Activated CD4-positive, alpha-beta memory T cell treated with anti-CD3 and anti-CD28 coated beads for 36 hours (primary cell): ENCODE results near the gene EN1. TPM values are rescaled to one million over a fixed set of nuclear protein-coding genes. Genes with fewer than 3 reads are reported as not detected.

Source experiments
- CTCF ChIA-PET: fragments of 350-600 bp; sonication (Branson Sonifier 250); formaldehyde crosslinking; loops from one replicate; lab custom pipeline; 2021; ENCODE audit warnings: antibody characterized with exemption, inconsistent platforms; lab: Charles Lee
- POLR2A ChIA-PET: fragments of 350-600 bp; sonication (Branson Sonifier 250); formaldehyde crosslinking; loops from one replicate; lab custom pipeline; 2021; ENCODE audit warnings: antibody characterized with exemption; lab: Charles Lee
- DNase-seq: peaks from one replicate; pipeline ENCODE4 v3.0.0-alpha.2; 2020
- H3K27ac Mint-ChIP-seq: one replicate; pipeline ENCODE4 v1.8.0; 2021; ENCODE audit warnings: mixed read lengths
- H3K27me3 Mint-ChIP-seq: one replicate; pipeline ENCODE4 v1.8.0; 2021; ENCODE audit warnings: mixed read lengths
- H3K36me3 Mint-ChIP-seq: one replicate; pipeline ENCODE4 v1.8.0; 2021; ENCODE audit warnings: mixed read lengths
- H3K4me1 Mint-ChIP-seq: one replicate; pipeline ENCODE4 v1.8.0; 2021; ENCODE audit warnings: low read depth, mixed read lengths
- H3K4me3 Mint-ChIP-seq: one replicate; pipeline ENCODE4 v1.8.0; 2021; ENCODE audit warnings: mild to moderate bottlenecking, mixed read lengths
- H3K9me3 Mint-ChIP-seq: one replicate; pipeline ENCODE4 v1.8.0; 2021; ENCODE audit warnings: mixed read lengths
- intact Hi-C: fragments of 100-400 bp; cut with micrococcal nuclease; formaldehyde crosslinking; loops from one replicate; pipeline ENCODE4 v1.15.1; 2023
- total RNA-seq, 2 experiments: library from RNA; stranded (reverse); gene quantifications; one replicate each; pipeline ENCODE4 v1.2.3, GENCODE V29; 2021

Gene EN1
- total RNA-seq, 2 experiments from 2014 or later = not detected

GRCh38 chr2:118854507-118855345 is 7.3 kb upstream of the EN1 start:
- Mint-ChIP-seq H3K27ac (no peak overlapping the region), H3K27me3 (peaks cover 76% of the 10 kb centered on the region), H3K9me3 (no peaks in the 10 kb centered on the region), H3K4me3 (no peak overlapping the region), H3K4me1 (peaks cover 18% of the 10 kb centered on the region), H3K36me3 (no peaks in the 10 kb centered on the region)
- ChIA-PET POLR2A (no interaction called here), CTCF (interaction anchor here (0.7 to 3.8 kb wide), 38 partner anchors 7 to 851 kb away, joined by 3 to 58 read pairs (median 4); partner anchors contain the start of gene EN1)
- no peak for DNase-seq
- intact Hi-C loops = loop anchor here (1.0 to 5.0 kb wide), 5 partner anchors 362 to 807 kb away; no protein-coding TSS in a partner anchor

DNA sequence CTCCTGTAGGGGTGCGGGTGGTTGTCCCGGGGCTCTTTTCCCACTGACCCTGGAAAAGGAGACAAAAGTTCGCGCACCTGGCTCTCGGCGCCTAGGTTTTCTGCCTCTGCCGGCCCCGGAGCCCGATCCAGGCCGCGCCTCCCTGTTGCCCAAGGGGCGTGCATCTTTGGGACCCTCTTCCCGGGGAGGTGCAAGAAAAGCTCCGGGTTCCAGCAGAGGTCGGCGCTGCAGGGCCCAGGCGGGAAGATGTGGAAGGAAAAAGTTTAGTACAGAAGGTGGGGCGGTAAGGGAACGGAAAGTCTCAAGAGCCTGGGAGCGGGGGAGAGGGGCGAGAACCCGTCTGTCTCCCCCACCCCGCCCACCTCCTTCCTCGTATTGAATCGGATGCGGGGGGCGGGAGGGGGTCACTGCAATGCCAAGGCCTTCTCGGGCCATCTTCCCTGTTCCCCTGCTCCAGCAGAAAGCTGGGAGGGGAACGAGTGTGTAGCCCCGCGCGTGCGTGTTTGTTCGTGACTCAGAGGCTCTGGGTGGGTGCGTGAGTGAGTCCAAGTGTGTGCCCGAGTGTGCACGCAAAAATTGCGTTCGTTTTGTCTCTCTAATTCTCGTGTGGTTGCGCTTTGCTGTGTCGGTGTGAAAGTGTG is 6.3 kb upstream of the EN1 start:
- no peak overlapping the region for H3K4me3 Mint-ChIP-seq

GRCh38 chr2:118853129-118853640 is 5.7 kb upstream of the EN1 start:
- H3K27me3 Mint-ChIP-seq = peaks cover 79% of the 10 kb centered on the region
- H3K9me3 Mint-ChIP-seq = no peaks in the 10 kb centered on the region
- no peak overlapping the region for H3K27ac Mint-ChIP-seq
- no peak overlapping the region for H3K4me3 Mint-ChIP-seq
- H3K4me1 Mint-ChIP-seq = peaks cover 22% of the 10 kb centered on the region
- ChIA-PET POLR2A (no interaction called here), CTCF (no interaction called here)
- no peak for DNase-seq
- peaks cover under 1% of the 10 kb centered on the region for H3K36me3 Mint-ChIP-seq
- intact Hi-C loops = no loop called here

More for the DNA sequence above, 6.3 kb upstream of the EN1 start:
- POLR2A ChIA-PET = no interaction called here
- CTCF ChIA-PET = interaction anchor here (0.7 to 3.8 kb wide), 3 partner anchors 10 to 637 kb away, joined by 3 to 58 read pairs (median 3); no protein-coding TSS in a partner anchor
- DNase-seq = no peak
- intact Hi-C loops = loop anchor here (2.0 kb wide), 1 partner anchor 361 kb away; no protein-coding TSS in a partner anchor
- H3K27me3 Mint-ChIP-seq = peaks cover 75% of the 10 kb centered on the region
- H3K36me3 Mint-ChIP-seq = no peaks in the 10 kb centered on the region
- no peaks in the 10 kb centered on the region for H3K9me3 Mint-ChIP-seq
- H3K27ac Mint-ChIP-seq = peak overlapping the region; percentile 38
- H3K4me1 Mint-ChIP-seq = peaks cover 19% of the 10 kb centered on the region

GRCh38 chr2:118852605-118853128 is 5.2 kb upstream of the EN1 start:
- intact Hi-C loops = no loop called here

DNA sequence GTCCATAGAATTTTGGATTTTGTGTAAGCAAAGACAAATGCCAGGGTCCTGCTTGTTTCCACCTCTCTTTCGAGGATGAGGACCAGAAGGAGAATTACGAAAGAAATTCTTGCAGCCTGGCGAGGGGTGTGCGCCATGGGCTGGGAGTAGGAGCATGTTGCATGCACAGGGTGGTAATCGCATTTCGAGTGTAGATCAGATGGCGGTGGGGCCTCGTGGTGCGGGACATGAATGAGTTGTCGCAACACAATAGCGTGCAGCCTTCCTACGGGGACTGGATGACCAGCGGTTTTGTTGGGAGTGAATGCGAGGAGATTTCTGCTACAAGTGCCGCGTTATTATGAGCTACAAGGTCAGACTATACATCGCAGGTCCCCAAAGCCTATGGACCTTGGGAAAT is 4.2 kb upstream of the EN1 start:
- intact Hi-C loops = no loop called here

More at GRCh38 chr2:118852605-118853128, 5.2 kb upstream of the EN1 start:
- no peak for DNase-seq
- H3K36me3 Mint-ChIP-seq = peaks cover 2% of the 10 kb centered on the region
- ChIA-PET CTCF (no interaction called here), POLR2A (no interaction called here)
- peaks cover 76% of the 10 kb centered on the region for H3K27me3 Mint-ChIP-seq
- H3K9me3 Mint-ChIP-seq = no peaks in the 10 kb centered on the region
- no peak overlapping the region for H3K4me3 Mint-ChIP-seq
- no peak overlapping the region for H3K27ac Mint-ChIP-seq
- peaks cover 24% of the 10 kb centered on the region for H3K4me1 Mint-ChIP-seq

DNA sequence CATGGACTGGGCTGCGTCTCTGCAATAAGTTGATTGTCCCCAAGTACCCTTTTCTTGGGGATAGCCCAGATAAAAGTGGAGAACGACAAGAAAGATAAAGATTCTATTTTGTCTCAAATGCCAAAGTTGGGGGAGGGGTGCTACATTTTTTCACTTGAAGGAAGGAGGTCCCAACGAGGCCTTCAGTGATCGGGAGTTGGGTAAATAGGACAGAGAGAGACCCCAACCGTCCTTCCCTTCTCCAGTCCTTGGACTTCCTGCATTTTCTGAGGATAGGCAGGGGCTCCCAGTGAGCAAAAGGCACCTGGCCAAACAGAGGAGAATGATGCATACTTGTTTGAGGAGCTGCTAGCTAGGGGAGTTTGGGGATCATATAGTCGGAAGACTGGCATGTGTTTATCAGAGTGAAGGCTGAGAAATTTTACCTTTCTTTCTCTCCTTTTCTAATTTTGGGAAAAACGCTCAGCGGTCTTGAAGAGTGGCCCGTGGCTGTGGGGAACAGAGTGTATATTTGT is 3.5 kb upstream of the EN1 start:
- ChIA-PET CTCF (no interaction called here), POLR2A (no interaction called here)
- no peak overlapping the region for H3K4me3 Mint-ChIP-seq
- H3K4me1 Mint-ChIP-seq = peaks cover 22% of the 10 kb centered on the region
- H3K27ac Mint-ChIP-seq = no peak overlapping the region
- H3K27me3 Mint-ChIP-seq = peaks cover 71% of the 10 kb centered on the region
- DNase-seq = no peak
- peaks cover 2% of the 10 kb centered on the region for H3K36me3 Mint-ChIP-seq
- intact Hi-C loops = no loop called here
- H3K9me3 Mint-ChIP-seq = no peaks in the 10 kb centered on the region

More for the DNA sequence above, 4.2 kb upstream of the EN1 start:
- Mint-ChIP-seq H3K4me1 (peaks cover 27% of the 10 kb centered on the region), H3K27me3 (peaks cover 75% of the 10 kb centered on the region), H3K4me3 (no peak overlapping the region), H3K27ac (peak overlapping the region; percentile 51), H3K36me3 (peaks cover 2% of the 10 kb centered on the region), H3K9me3 (no peaks in the 10 kb centered on the region)
- no peak for DNase-seq
- CTCF ChIA-PET = no interaction called here
- POLR2A ChIA-PET = no interaction called here

DNA sequence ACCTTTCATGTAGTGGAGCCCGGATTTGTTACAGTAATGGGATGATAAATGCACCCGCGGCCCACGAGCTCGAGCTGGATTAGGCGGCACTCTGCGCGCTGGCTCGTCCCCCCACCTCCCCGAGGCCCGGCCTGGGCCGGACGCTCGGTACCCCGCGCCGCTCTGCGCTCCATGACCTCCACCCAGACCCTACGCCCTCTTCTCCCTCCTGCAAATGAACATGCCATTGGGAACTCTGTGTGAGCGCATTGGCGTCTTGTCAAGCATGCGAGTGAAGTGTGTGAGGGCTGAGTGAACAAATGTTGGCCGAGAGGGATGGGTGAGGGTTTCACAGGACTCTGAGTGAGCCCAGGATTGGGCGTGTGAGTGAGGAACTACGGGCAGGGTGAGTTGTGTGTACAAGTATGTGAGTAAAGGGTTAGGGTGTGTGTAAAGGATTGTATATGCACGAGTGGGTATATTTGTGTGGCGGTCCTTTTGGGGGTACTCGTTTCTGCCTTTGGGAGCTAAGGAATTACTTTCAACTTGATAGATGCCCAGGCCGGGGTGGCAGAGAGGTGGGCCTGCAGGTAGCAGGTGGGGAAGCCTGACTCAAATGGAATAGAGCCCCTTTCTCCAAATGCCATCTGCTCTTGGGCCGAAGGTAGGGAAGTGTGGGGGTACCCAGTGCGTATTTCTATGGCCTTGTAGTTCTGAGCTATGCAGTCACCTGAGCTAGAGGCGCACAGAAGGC is 2.9 kb upstream of the EN1 start:
- H3K27ac Mint-ChIP-seq = peak overlapping the region; percentile 8
- ChIA-PET POLR2A (no interaction called here), CTCF (no interaction called here)
- DNase-seq = no peak
- no peak overlapping the region for H3K4me3 Mint-ChIP-seq
- intact Hi-C loops = no loop called here
- no peaks in the 10 kb centered on the region for H3K9me3 Mint-ChIP-seq
- peaks cover 2% of the 10 kb centered on the region for H3K36me3 Mint-ChIP-seq
- peaks cover 74% of the 10 kb centered on the region for H3K27me3 Mint-ChIP-seq
- H3K4me1 Mint-ChIP-seq = peaks cover 22% of the 10 kb centered on the region

GRCh38 chr2:118849226-118850167 is 2.0 kb upstream of the EN1 start:
- Mint-ChIP-seq H3K27ac (peak overlapping the region; percentile 8), H3K4me3 (no peak overlapping the region), H3K27me3 (peaks cover 77% of the 10 kb centered on the region), H3K9me3 (no peaks in the 10 kb centered on the region), H3K4me1 (peaks cover 25% of the 10 kb centered on the region), H3K36me3 (peaks cover 2% of the 10 kb centered on the region)
- DNase-seq = no peak
- POLR2A ChIA-PET = no interaction called here
- intact Hi-C loops = no loop called here
- CTCF ChIA-PET = no interaction called here

DNA sequence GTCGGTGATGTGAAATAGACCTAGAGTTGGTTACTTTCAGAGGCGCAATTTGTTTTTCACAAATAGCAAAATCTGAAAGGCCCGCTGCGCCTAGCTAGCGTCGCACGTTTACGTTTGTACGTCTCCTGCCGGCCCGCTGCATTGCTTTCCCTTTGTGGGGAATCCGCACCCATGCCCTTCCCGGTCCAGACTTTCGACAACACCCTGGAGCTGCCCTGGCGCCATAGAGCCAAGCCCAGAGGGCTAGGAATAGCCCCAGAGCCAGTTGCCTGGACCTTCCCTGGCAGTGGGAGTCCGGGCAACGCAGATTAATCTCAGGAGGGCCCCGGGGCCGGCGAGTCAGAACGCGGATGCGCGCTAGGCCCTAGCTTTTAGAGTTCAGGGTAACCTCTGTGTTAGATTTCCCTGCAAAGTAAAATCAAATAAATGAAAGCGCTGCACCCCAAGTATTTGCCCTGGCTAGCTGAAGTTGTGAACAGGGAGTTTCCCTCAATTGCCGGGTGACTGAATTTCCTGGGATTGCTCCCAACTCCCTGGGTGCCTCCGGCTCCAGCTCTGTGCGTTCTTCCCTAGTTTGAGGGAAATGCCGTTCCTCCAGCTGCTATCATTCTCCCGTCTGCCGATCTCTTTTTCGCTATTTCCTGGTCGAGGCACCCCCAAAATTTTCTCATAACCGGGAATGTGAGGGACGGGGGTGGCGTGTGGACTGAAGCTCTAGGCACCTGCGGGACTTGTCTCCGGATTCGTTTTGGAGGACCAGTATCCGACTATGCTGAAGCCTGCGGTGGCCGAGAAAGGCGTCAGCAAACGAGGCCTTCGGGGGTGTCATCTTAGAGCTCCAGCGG is 1.2 kb upstream of the EN1 start:
- Mint-ChIP-seq H3K27me3 (peaks cover 76% of the 10 kb centered on the region), H3K27ac (no peak overlapping the region), H3K36me3 (peaks cover 2% of the 10 kb centered on the region), H3K4me1 (peaks cover 22% of the 10 kb centered on the region), H3K9me3 (no peaks in the 10 kb centered on the region), H3K4me3 (peak overlapping the region; percentile 26)
- CTCF ChIA-PET = no interaction called here
- POLR2A ChIA-PET = no interaction called here
- intact Hi-C loops = no loop called here
- DNase-seq = no peak

DNA sequence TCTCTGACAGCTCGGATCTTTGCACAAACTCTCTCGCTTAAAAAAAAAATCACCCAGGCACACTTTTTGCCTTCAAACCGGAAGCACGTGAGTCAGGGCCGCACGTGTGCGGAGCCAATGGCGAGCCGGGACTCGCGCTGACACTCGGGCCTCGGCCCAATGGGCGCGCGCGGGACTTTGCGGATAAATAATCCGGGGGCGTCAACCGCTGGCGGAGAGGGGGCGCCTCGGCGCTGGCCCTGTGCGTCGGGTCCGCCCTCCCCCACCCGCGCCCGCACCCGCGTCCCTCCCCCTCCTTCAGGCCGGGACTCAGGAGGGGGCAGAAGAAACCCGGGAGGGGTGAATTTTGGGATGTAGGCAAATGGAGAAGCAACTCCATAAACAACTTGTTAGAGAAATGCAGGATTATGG is 319 bp upstream of the EN1 start:
- POLR2A ChIA-PET = no interaction called here
- peak overlapping the region; percentile 36 for H3K4me3 Mint-ChIP-seq

More for the DNA sequence above, 319 bp upstream of the EN1 start:
- peaks cover 75% of the 10 kb centered on the region for H3K27me3 Mint-ChIP-seq
- no peak overlapping the region for H3K27ac Mint-ChIP-seq
- intact Hi-C loops = no loop called here
- no peaks in the 10 kb centered on the region for H3K9me3 Mint-ChIP-seq
- peaks cover 2% of the 10 kb centered on the region for H3K36me3 Mint-ChIP-seq
- peaks cover 22% of the 10 kb centered on the region for H3K4me1 Mint-ChIP-seq
- no peak for DNase-seq
- CTCF ChIA-PET = interaction anchor here (1.4 kb wide), 1 partner anchor 8 kb away, joined by 4 read pairs; no protein-coding TSS in a partner anchor
